ENCODE results near the gene SUGP2. TPM values are rescaled to one million over a fixed set of nuclear protein-coding genes. Genes with fewer than 3 reads are reported as not detected.

SUGP2 gene
- total and polyA plus RNA-seq, 2 of the 13 experiments (the other 11 are each of a cell fraction or from before 2014, with no cell fraction given) = 40.6 to 57.7 TPM

- in situ Hi-C loops (cut with HindIII; ENCODE audit: extremely low pct_ligation_motif_present, low pct_unique_long_range_greater_than_20kb) = loop anchor here (5.0 kb wide), 1 partner anchor 53 kb away; no protein-coding TSS in a partner anchor
- ATAC-seq (no peak), FAIRE-seq (no peak), DNase-seq (ENCODE audit: low spot score) (no peak)
- no peak overlapping the region for H2AFZ ChIP-seq (ENCODE audit: low read length)
- H3K4me2 ChIP-seq (ENCODE audit: low read depth, low read length) = no peak overlapping the region
- TF ChIP-seq ZBTB20 (CRISPR knock-in tag; IDR thresholded peaks at IDR 0.05; ENCODE audit: borderline replicate concordance, low read depth) = no peak
- TF ChIP-seq FIP1L1 (IDR thresholded peaks at IDR 0.05; ENCODE audit: borderline replicate concordance, insufficient read depth, low read depth, low read length) = no peak
- TF ChIP-seq, protein P1, sequence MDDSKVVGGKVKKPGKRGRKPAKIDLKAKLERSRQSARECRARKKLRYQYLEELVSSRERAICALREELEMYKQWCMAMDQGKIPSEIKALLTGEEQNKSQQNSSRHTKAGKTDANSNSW (CRISPR knock-in tag; IDR thresholded peaks at IDR 0.05; ENCODE audit: borderline replicate concordance) = no peak
- TF ChIP-seq ZNF34 (CRISPR knock-in tag; IDR thresholded peaks at IDR 0.05; ENCODE audit: borderline replicate concordance) = no peak
- no peak for TF ChIP-seq CC2D1A (CRISPR knock-in tag; IDR thresholded peaks at IDR 0.05)
- 0 out of 2 replicates have a peak, but pooled peaks have one; percentile 2 for TF ChIP-seq ZNF687 (CRISPR knock-in tag; IDR thresholded peaks at IDR 0.05)
- TF ChIP-seq AGO2 (optimal IDR thresholded peaks at IDR 0.05; ENCODE audit: low read depth, low read length) = peak; percentile 42
- TF ChIP-seq ZFAT (CRISPR knock-in tag; conservative IDR thresholded peaks at IDR 0.05) = no peak
- TF ChIP-seq, protein P2, sequence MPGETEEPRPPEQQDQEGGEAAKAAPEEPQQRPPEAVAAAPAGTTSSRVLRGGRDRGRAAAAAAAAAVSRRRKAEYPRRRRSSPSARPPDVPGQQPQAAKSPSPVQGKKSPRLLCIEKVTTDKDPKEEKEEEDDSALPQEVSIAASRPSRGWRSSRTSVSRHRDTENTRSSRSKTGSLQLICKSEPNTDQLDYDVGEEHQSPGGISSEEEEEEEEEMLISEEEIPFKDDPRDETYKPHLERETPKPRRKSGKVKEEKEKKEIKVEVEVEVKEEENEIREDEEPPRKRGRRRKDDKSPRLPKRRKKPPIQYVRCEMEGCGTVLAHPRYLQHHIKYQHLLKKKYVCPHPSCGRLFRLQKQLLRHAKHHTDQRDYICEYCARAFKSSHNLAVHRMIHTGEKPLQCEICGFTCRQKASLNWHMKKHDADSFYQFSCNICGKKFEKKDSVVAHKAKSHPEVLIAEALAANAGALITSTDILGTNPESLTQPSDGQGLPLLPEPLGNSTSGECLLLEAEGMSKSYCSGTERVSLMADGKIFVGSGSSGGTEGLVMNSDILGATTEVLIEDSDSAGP (CRISPR knock-in tag; IDR thresholded peaks at IDR 0.05; ENCODE audit: borderline replicate concordance) = 0 out of 2 replicates have a peak, but pooled peaks have one; percentile 35
- TF ChIP-seq ZSCAN22 (CRISPR knock-in tag; IDR thresholded peaks at IDR 0.05) = no peak
- TF ChIP-seq MAFK (conservative IDR thresholded peaks at IDR 0.05 in 1 of 2, IDR thresholded peaks at IDR 0.05 in 1 of 2; ENCODE audit: low read length in 2 of 2) = no peak
- TF ChIP-seq ZNF510 (CRISPR knock-in tag; IDR thresholded peaks at IDR 0.05; ENCODE audit: low read depth) = no peak
- no peak for TF ChIP-seq KDM5A (IDR thresholded peaks at IDR 0.05; ENCODE audit: borderline replicate concordance, low read length)
- ChIA-PET CTCF (ENCODE audit: low intra/inter-chr PET ratio, low total read pairs) (no interaction called here), POLR2A (interaction anchor here (1.0 to 6.5 kb wide), 2 partner anchors 8 to 40 kb away, joined by 3 to 43 read pairs; no protein-coding TSS in a partner anchor)
- no peaks in the 10 kb centered on the region for H4K20me1 ChIP-seq (ENCODE audit: insufficient read depth, low read length)
- H3K79me2 ChIP-seq (ENCODE audit: insufficient read depth, low read length) = no peaks in the 10 kb centered on the region
- no peak overlapping the region for H3K4me3 ChIP-seq (replicated peaks in 1 of 3; ENCODE audit: insufficient read depth in 1 of 3, low read depth in 2 of 3, low read length in 3 of 3)
- 83% methylated on average over 16 of the region's 17 CpGs for WGBS (ENCODE audit: low lambda C conversion rate)
- no peak overlapping the region for H3K9ac ChIP-seq (ENCODE audit: insufficient read depth, low read depth, low read length)
- H3K27me3 ChIP-seq (ENCODE audit: control insufficient read depth in 1 of 2, insufficient read depth in 2 of 2, low read length in 2 of 2) = no peaks in the 10 kb centered on the region
- no TSS peak for BruUV-seq (replicated peaks)
- H3K27ac ChIP-seq (ENCODE audit: extremely low read length, insufficient read depth, low read length) = no peak overlapping the region
- peaks cover 57% of the 10 kb centered on the region for H3K4me1 ChIP-seq (ENCODE audit: insufficient read depth, low read length)
- H3K9me3 ChIP-seq (ENCODE audit: low read length) = no peaks in the 10 kb centered on the region
- intact Hi-C loops (cut with micrococcal nuclease; ENCODE audit: unreplicated experiment) = no loop called here
- peaks cover 19 to 38% of the 10 kb centered on the region in 2 experiments for H3K36me3 ChIP-seq (replicated peaks in 1 of 2; ENCODE audit: control insufficient read depth in 1 of 2, insufficient read depth in 2 of 2, low read length in 2 of 2)
Observed at GRCh38 chr19:19059018-19059836, 25.9 kb upstream of the SUGP2 start.
